NT2/D1 (cell line): ENCODE results near the gene SRRM4.
A peak's percentile ranks its signal among the peaks of the same experiment; 100 is the strongest.

Source experiments
- DNase-seq: peaks from one replicate; pipeline ENCODE4 v3.0.0-alpha.2; 2011; ENCODE audit warnings: low read depth, low spot score
- H3K27me3 ChIP-seq: 2 replicates; pipeline ENCODE4 v1.6.0; 2011; ENCODE audit warnings: mild to moderate bottlenecking; ENCODE audit not compliant: insufficient read length, insufficient read depth
- H3K36me3 ChIP-seq: 2 replicates; pipeline ENCODE4 v1.6.1; 2011; ENCODE audit warnings: mild to moderate bottlenecking, low read length, mixed read lengths; ENCODE audit not compliant: insufficient read depth, insufficient read length
- H3K4me1 ChIP-seq: 2 replicates; pipeline ENCODE4 v1.5.1; 2011; ENCODE audit not compliant: insufficient read depth, insufficient read length
- H3K4me3 ChIP-seq: 2 replicates; pipeline ENCODE4 v1.5.1; 2011; ENCODE audit warnings: low read depth; ENCODE audit not compliant: insufficient read length
- H3K9ac ChIP-seq: 2 replicates; pipeline ENCODE4 v1.6.0; 2011; ENCODE audit warnings: low read depth; ENCODE audit not compliant: insufficient read length
- H3K9me3 ChIP-seq: 2 replicates; pipeline ENCODE4 v1.5.1; 2011; ENCODE audit warnings: mild to moderate bottlenecking, low read length; ENCODE audit not compliant: insufficient read depth
- SUZ12 ChIP-seq: IDR thresholded peaks from 2 replicates; pipeline ENCODE4 v1.6.1; 2011; ENCODE audit not compliant: insufficient read length, insufficient read depth; ENCODE audit errors: extremely low read depth
- YY1 ChIP-seq: IDR thresholded peaks from 2 replicates; pipeline ENCODE4 v1.6.1; 2011; ENCODE audit not compliant: insufficient read length, insufficient read depth
- ZNF274 ChIP-seq: IDR thresholded peaks from 2 replicates; pipeline ENCODE4 v1.6.1; 2011; ENCODE audit warnings: mild to moderate bottlenecking, low read depth, low read length

Gene SRRM4

GRCh38 chr12:119149270-119149669, 167.9 kb downstream of the SRRM4 start:
- peaks cover 6% of the 10 kb centered on the region for H3K36me3 ChIP-seq
- no peak for DNase-seq
- H3K9ac ChIP-seq = no peak overlapping the region
- H3K9me3 ChIP-seq = peaks cover 24% of the 10 kb centered on the region
- no peak for TF ChIP-seq SUZ12
- no peak for TF ChIP-seq ZNF274
- no peak for TF ChIP-seq YY1
- no peak overlapping the region for H3K4me3 ChIP-seq
- no peaks in the 10 kb centered on the region for H3K4me1 ChIP-seq
- H3K27me3 ChIP-seq = no peaks in the 10 kb centered on the region

- TF ChIP-seq ZNF274 (no peak), YY1 (no peak), SUZ12 (no peak)
These were observed 170.2 kb downstream of the SRRM4 start for GRCh38 chr12:119151445-119152026.

GRCh38 chr12:119153477-119154434, 172.4 kb downstream of the SRRM4 start:
- Histone ChIP-seq H3K4me1 (no peaks in the 10 kb centered on the region), H3K27me3 (no peaks in the 10 kb centered on the region), H3K4me3 (peak overlapping the region; percentile 68), H3K36me3 (peaks cover 6% of the 10 kb centered on the region), H3K9ac (peak overlapping the region; percentile 91), H3K9me3 (peaks cover 24% of the 10 kb centered on the region)
- DNase-seq = peak; percentile 97
- no peak for TF ChIP-seq SUZ12
- TF ChIP-seq ZNF274 = no peak
- no peak for TF ChIP-seq YY1

More at GRCh38 chr12:119151445-119152026, 170.2 kb downstream of the SRRM4 start:
- Histone ChIP-seq H3K9ac (no peak overlapping the region), H3K36me3 (peaks cover 6% of the 10 kb centered on the region), H3K4me3 (no peak overlapping the region), H3K9me3 (peaks cover 24% of the 10 kb centered on the region), H3K4me1 (no peaks in the 10 kb centered on the region), H3K27me3 (no peaks in the 10 kb centered on the region)
- no peak for DNase-seq

- TF ChIP-seq ZNF274 (no peak), SUZ12 (no peak), YY1 (no peak)
These were observed 173.1 kb downstream of the SRRM4 start for GRCh38 chr12:119154435-119154818.

GRCh38 chr12:119156401-119157044, 175.2 kb downstream of the SRRM4 start:
- no peak for DNase-seq
- no peaks in the 10 kb centered on the region for H3K36me3 ChIP-seq
- TF ChIP-seq ZNF274 = no peak
- no peak overlapping the region for H3K4me3 ChIP-seq
- no peak overlapping the region for H3K9ac ChIP-seq
- peaks cover 13% of the 10 kb centered on the region for H3K9me3 ChIP-seq
- no peaks in the 10 kb centered on the region for H3K4me1 ChIP-seq
- no peaks in the 10 kb centered on the region for H3K27me3 ChIP-seq

More at GRCh38 chr12:119154435-119154818, 173.1 kb downstream of the SRRM4 start:
- H3K36me3 ChIP-seq = peaks cover 6% of the 10 kb centered on the region
- peaks cover 24% of the 10 kb centered on the region for H3K9me3 ChIP-seq
- H3K4me3 ChIP-seq = peak overlapping the region; percentile 68
- DNase-seq = peak; percentile 91
- H3K4me1 ChIP-seq = no peaks in the 10 kb centered on the region
- peak overlapping the region; percentile 91 for H3K9ac ChIP-seq
- no peaks in the 10 kb centered on the region for H3K27me3 ChIP-seq

- no peaks in the 10 kb centered on the region for H3K36me3 ChIP-seq
- no peaks in the 10 kb centered on the region for H3K27me3 ChIP-seq
- TF ChIP-seq SUZ12 = no peak
- no peak for TF ChIP-seq YY1
- TF ChIP-seq ZNF274 = no peak
- H3K4me3 ChIP-seq = no peak overlapping the region
- no peak overlapping the region for H3K9ac ChIP-seq
- DNase-seq = no peak
- H3K9me3 ChIP-seq = peaks cover 2% of the 10 kb centered on the region; the same call in 1 of the 2 replicates
- H3K4me1 ChIP-seq = no peaks in the 10 kb centered on the region
These were observed 176.2 kb downstream of the SRRM4 start for GRCh38 chr12:119157528-119157927.

GRCh38 chr12:119157978-119158377, 176.6 kb downstream of the SRRM4 start:
- H3K36me3 ChIP-seq = no peaks in the 10 kb centered on the region
- no peak for TF ChIP-seq YY1
- TF ChIP-seq ZNF274 = no peak
- TF ChIP-seq SUZ12 = no peak
- H3K27me3 ChIP-seq = no peaks in the 10 kb centered on the region
- no peaks in the 10 kb centered on the region for H3K4me1 ChIP-seq
- no peak overlapping the region for H3K9ac ChIP-seq
- no peaks in the 10 kb centered on the region for H3K9me3 ChIP-seq
- DNase-seq = no peak
- no peak overlapping the region for H3K4me3 ChIP-seq
